HFFc6 (cell line): Measurements from ENCODE around the gene KMO. TPM values are rescaled to one million over a fixed set of nuclear protein-coding genes. Genes with fewer than 3 reads are reported as not detected.

Experiments
- DNase-seq: peaks from one replicate; pipeline ENCODE4 v3.0.0-alpha.2; 2018
- H3K27ac Mint-ChIP-seq: 2 replicates; pipeline ENCODE4 v1.8.0; 2020; ENCODE audit warnings: mild to moderate bottlenecking, mixed read lengths
- H3K27me3 Mint-ChIP-seq: 2 replicates; pipeline ENCODE4 v1.8.0; 2021; ENCODE audit warnings: mild to moderate bottlenecking, moderate library complexity, mixed read lengths; ENCODE audit not compliant: insufficient read depth
- H3K36me3 Mint-ChIP-seq: 2 replicates; pipeline ENCODE4 v1.8.0; 2021; ENCODE audit warnings: low read depth, mixed read lengths
- H3K4me1 Mint-ChIP-seq: 2 replicates; pipeline ENCODE4 v1.8.0; 2020; ENCODE audit warnings: low read depth, mixed read lengths
- H3K4me3 Mint-ChIP-seq: 2 replicates; pipeline ENCODE4 v1.8.0; 2020; ENCODE audit warnings: mild to moderate bottlenecking, moderate library complexity, mixed read lengths
- H3K9me3 Mint-ChIP-seq: 2 replicates; pipeline ENCODE4 v1.8.0; 2020; ENCODE audit warnings: mild to moderate bottlenecking, mixed read lengths
- CTCF ChIP-seq: fragments of 200-600 bp; sonication (generic); IDR thresholded peaks from 2 replicates; pipeline ENCODE4 v1.5.0; 2021; ENCODE audit warnings: antibody characterized with exemption, mild to moderate bottlenecking
- total RNA-seq, 6 experiments: library from RNA; stranded (reverse); fragmentation: NEBNext Ultra II Directional; extraction: Animal tissue kit (Norgen Biotek cat#: 25700); gene quantifications; 2 replicates in 1 of 6; 3 replicates in 5 of 6; pipeline ENCODE4 v1.2.3, GENCODE V29; 2021

The KMO gene
- total RNA-seq, 6 experiments from 2014 or later = not detected

- DNase-seq = no peak
- no peak for TF ChIP-seq CTCF
- Mint-ChIP-seq H3K36me3 (no peaks in the 10 kb centered on the region), H3K4me1 (peaks cover 9% of the 10 kb centered on the region), H3K27me3 (peaks cover 8% of the 10 kb centered on the region), H3K27ac (no peak overlapping the region), H3K9me3 (no peaks in the 10 kb centered on the region), H3K4me3 (no peak overlapping the region)
Measured at GRCh38 chr1:241536969-241537368, 4.8 kb downstream of the KMO start.

- no peak overlapping the region for H3K4me3 Mint-ChIP-seq
- peaks cover 7% of the 10 kb centered on the region for H3K27me3 Mint-ChIP-seq
- TF ChIP-seq CTCF = no peak
- H3K27ac Mint-ChIP-seq = no peak overlapping the region
- no peaks in the 10 kb centered on the region for H3K9me3 Mint-ChIP-seq
- H3K36me3 Mint-ChIP-seq = no peaks in the 10 kb centered on the region
- H3K4me1 Mint-ChIP-seq = no peaks in the 10 kb centered on the region
- no peak for DNase-seq
Measured at GRCh38 chr1:241542199-241542907, 10.2 kb downstream of the KMO start.

- no peak for TF ChIP-seq CTCF
- Mint-ChIP-seq H3K4me3 (no peak overlapping the region), H3K27ac (no peak overlapping the region), H3K9me3 (no peaks in the 10 kb centered on the region), H3K36me3 (no peaks in the 10 kb centered on the region), H3K4me1 (peaks cover 5% of the 10 kb centered on the region; the same call in 1 of the 2 replicates), H3K27me3 (peaks cover 17% of the 10 kb centered on the region)
- no peak for DNase-seq
Measured at GRCh38 chr1:241548008-241548407, 15.8 kb downstream of the KMO start.

- Mint-ChIP-seq H3K36me3 (no peaks in the 10 kb centered on the region), H3K27me3 (peaks cover 15% of the 10 kb centered on the region), H3K4me3 (no peak overlapping the region), H3K9me3 (no peaks in the 10 kb centered on the region), H3K27ac (no peak overlapping the region), H3K4me1 (peaks cover 5% of the 10 kb centered on the region; the same call in 1 of the 2 replicates)
- no peak for TF ChIP-seq CTCF
- no peak for DNase-seq
Measured at GRCh38 chr1:241550318-241550717, 18.1 kb downstream of the KMO start.

GRCh38 chr1:241551759-241552638 lies 19.8 kb downstream of the KMO start:
- H3K4me1 Mint-ChIP-seq = peaks cover 5% of the 10 kb centered on the region; the same call in 1 of the 2 replicates
- H3K27ac Mint-ChIP-seq = no peak overlapping the region
- H3K36me3 Mint-ChIP-seq = no peaks in the 10 kb centered on the region
- TF ChIP-seq CTCF = no peak
- no peak overlapping the region for H3K4me3 Mint-ChIP-seq
- no peaks in the 10 kb centered on the region for H3K9me3 Mint-ChIP-seq
- no peak for DNase-seq
- H3K27me3 Mint-ChIP-seq = peaks cover 15% of the 10 kb centered on the region
